CD4-positive, alpha-beta T cell (primary cell): ENCODE data around the gene PLA2G4D. TPM values are rescaled to one million over a fixed set of nuclear protein-coding genes. Genes with fewer than 3 reads are reported as not detected.

Experiments
- ATAC-seq: fragments of 200-7000 bp; cut with Tn5 transposase; one replicate; pipeline ENCODE4 v1.10.0; 2022; ENCODE audit warnings: mild to moderate bottlenecking; ENCODE audit not compliant: poor library complexity
- CTCF ChIA-PET: fragments of 350-600 bp; sonication (Branson Sonifier 250); formaldehyde crosslinking; loops from one replicate; lab custom pipeline; 2021; ENCODE audit warnings: antibody characterized with exemption, inconsistent platforms; lab: Charles Lee
- POLR2A ChIA-PET: fragments of 350-600 bp; sonication (Branson Sonifier 250); formaldehyde crosslinking; loops from one replicate; lab custom pipeline; 2021; ENCODE audit warnings: antibody characterized with exemption, inconsistent platforms; lab: Charles Lee
- DNase-seq, 14 experiments: peaks; one replicate each; pipeline ENCODE4 v3.0.0-alpha.2; 2013 to 2020; ENCODE audit warnings: mixed read lengths in 2 of 14
- H3K27ac ChIP-seq, 2 donors: one replicate each; pipeline versions ENCODE4 v1.5.1 to v1.7.0; 2013; ENCODE audit warnings: low read length in 2 of 2, low read depth in 1 of 2, mild to moderate bottlenecking in 1 of 2
- H3K27me3 ChIP-seq, 2 experiments: 1 replicate in 1 of 2; 2 replicates in 1 of 2; pipeline versions ENCODE4 v1.6.1 to v1.7.0; 2013; ENCODE audit warnings: low read length in 2 of 2, control low read depth in 1 of 2, mild to moderate bottlenecking in 1 of 2, moderate library complexity in 1 of 2; ENCODE audit not compliant: insufficient read depth in 2 of 2, control insufficient read depth in 1 of 2
- H3K36me3 ChIP-seq: one replicate; pipeline ENCODE4 v1.6.1; 2013; ENCODE audit warnings: low read length, control low read depth; ENCODE audit not compliant: insufficient read depth
- H3K4me1 ChIP-seq: one replicate; pipeline ENCODE4 v1.6.1; 2013; ENCODE audit warnings: low read length, control low read depth; ENCODE audit not compliant: insufficient read depth
- H3K4me3 ChIP-seq: one replicate; pipeline ENCODE4 v1.5.1; 2013; ENCODE audit warnings: mild to moderate bottlenecking, low read length, moderate library complexity
- H3K9me3 ChIP-seq, 2 experiments: 1 replicate in 1 of 2; 2 replicates in 1 of 2; pipeline versions ENCODE4 v1.6.1 to v1.7.0; 2013; ENCODE audit warnings: low read length in 2 of 2, mild to moderate bottlenecking in 2 of 2, control low read depth in 1 of 2, moderate library complexity in 1 of 2; ENCODE audit not compliant: control insufficient read depth in 1 of 2, insufficient read depth in 1 of 2
- H3K27ac Mint-ChIP-seq: one replicate; pipeline ENCODE4 v1.8.0; 2020; ENCODE audit warnings: mixed read lengths
- H3K27me3 Mint-ChIP-seq: one replicate; pipeline ENCODE4 v1.8.0; 2021; ENCODE audit warnings: mixed read lengths
- H3K36me3 Mint-ChIP-seq: one replicate; pipeline ENCODE4 v1.8.0; 2021; ENCODE audit warnings: low read depth, mixed read lengths
- H3K4me1 Mint-ChIP-seq: one replicate; pipeline ENCODE4 v1.8.0; 2021; ENCODE audit warnings: low read depth, mixed read lengths
- H3K4me3 Mint-ChIP-seq: one replicate; pipeline ENCODE4 v1.8.0; 2020; ENCODE audit warnings: mild to moderate bottlenecking, mixed read lengths
- H3K9me3 Mint-ChIP-seq: one replicate; pipeline ENCODE4 v1.8.0; 2020; ENCODE audit warnings: mixed read lengths
- CTCF ChIP-seq: fragments of 200-600 bp; IDR thresholded peaks from one replicate; pipeline ENCODE4 v1.8.0; 2022; ENCODE audit warnings: antibody characterized with exemption, mild to moderate bottlenecking
- intact Hi-C, 2 experiments: fragments of 100-400 bp; cut with DNase I in 1 of 2; cut with micrococcal nuclease in 1 of 2; formaldehyde crosslinking; loops; one replicate each; pipeline versions ENCODE4 v1.15.1 to v1.9.0; 2023 to 2025; cut with DNase I, micrococcal nuclease
- total RNA-seq, 174 experiments: library from RNA in 2 of 174; stranded (reverse) in 2 of 174; gene quantifications; one replicate each; pipeline ENCODE4 v1.2.3 and lab custom pipeline; 2021 to 2026

PLA2G4D gene
- total RNA-seq, 2 experiments from 2014 or later = not detected

GRCh38 chr15:42083916-42084315, 10.4 kb downstream of the PLA2G4D start:
- Histone ChIP-seq H3K27me3 (peaks cover 0 to 3% of the 10 kb centered on the region in 2 experiments), H3K4me3 (no peak overlapping the region), H3K36me3 (no peaks in the 10 kb centered on the region), H3K27ac (no peak overlapping the region), H3K4me1 (peaks cover 15% of the 10 kb centered on the region), H3K9me3 (no peaks in the 10 kb centered on the region)
- Mint-ChIP-seq H3K27ac (no peak overlapping the region), H3K36me3 (no peaks in the 10 kb centered on the region), H3K4me1 (no peaks in the 10 kb centered on the region), H3K4me3 (no peak overlapping the region), H3K27me3 (peaks cover 27% of the 10 kb centered on the region), H3K9me3 (no peaks in the 10 kb centered on the region)
- DNase-seq = no peak
- no peak for ATAC-seq
- CTCF ChIA-PET = interaction anchor here (1.0 to 2.3 kb wide), 4 partner anchors 10 to 618 kb away, joined by 3 to 14 read pairs (median 3); no protein-coding TSS in a partner anchor
- POLR2A ChIA-PET = no interaction called here
- no peak for TF ChIP-seq CTCF
- intact Hi-C loops = loop anchor here in 1 of 2 experiments (1.0 kb wide), 1 partner anchor 95 kb away; no protein-coding TSS in a partner anchor

GRCh38 chr15:42083605-42083908, 10.8 kb downstream of the PLA2G4D start:
- Mint-ChIP-seq H3K4me3 (no peak overlapping the region), H3K27me3 (peaks cover 27% of the 10 kb centered on the region), H3K27ac (no peak overlapping the region), H3K36me3 (no peaks in the 10 kb centered on the region), H3K4me1 (no peaks in the 10 kb centered on the region), H3K9me3 (no peaks in the 10 kb centered on the region)
- peaks cover 0 to 3% of the 10 kb centered on the region in 2 experiments for H3K27me3 ChIP-seq
- TF ChIP-seq CTCF = no peak
- H3K27ac ChIP-seq = no peak overlapping the region
- DNase-seq (no peak), ATAC-seq (no peak)
- peaks cover 15% of the 10 kb centered on the region for H3K4me1 ChIP-seq
- no peak overlapping the region for H3K4me3 ChIP-seq
- no peaks in the 10 kb centered on the region for H3K36me3 ChIP-seq
- no peaks in the 10 kb centered on the region for H3K9me3 ChIP-seq
- ChIA-PET POLR2A (no interaction called here), CTCF (interaction anchor here (2.3 kb wide), 1 partner anchor 94 kb away, joined by 14 read pairs; no protein-coding TSS in a partner anchor)
- intact Hi-C loops = no loop called here

- peaks cover 27% of the 10 kb centered on the region for H3K27me3 Mint-ChIP-seq
- H3K36me3 Mint-ChIP-seq = no peaks in the 10 kb centered on the region
- no peak overlapping the region for H3K4me3 Mint-ChIP-seq
- POLR2A ChIA-PET = no interaction called here
- ATAC-seq (no peak), DNase-seq (no peak)
- no peak for TF ChIP-seq CTCF
- peaks cover 0 to 3% of the 10 kb centered on the region in 2 experiments for H3K27me3 ChIP-seq
- CTCF ChIA-PET = interaction anchor here (2.3 kb wide), 1 partner anchor 94 kb away, joined by 14 read pairs; no protein-coding TSS in a partner anchor
- no peaks in the 10 kb centered on the region for H3K9me3 Mint-ChIP-seq
- H3K36me3 ChIP-seq = no peaks in the 10 kb centered on the region
- no peak overlapping the region for H3K27ac Mint-ChIP-seq
- H3K4me3 ChIP-seq = no peak overlapping the region
- no peaks in the 10 kb centered on the region for H3K4me1 Mint-ChIP-seq
- no peaks in the 10 kb centered on the region for H3K9me3 ChIP-seq
- intact Hi-C loops = no loop called here
- peaks cover 15% of the 10 kb centered on the region for H3K4me1 ChIP-seq
- no peak overlapping the region for H3K27ac ChIP-seq
Observed at GRCh38 chr15:42082823-42083604, 11.3 kb downstream of the PLA2G4D start.
